Neural cell (in vitro differentiated cells): ENCODE results near the gene TICAM1.

Experiments
- CTCF ChIP-seq: fragments of 450-650 bp; IDR thresholded peaks from 2 replicates; pipeline ENCODE4 v1.5.1; 2014; ENCODE audit warnings: antibody characterized with exemption, mild to moderate bottlenecking, moderate library complexity; ENCODE audit not compliant: poor library complexity, severe bottlenecking
- EZH2 ChIP-seq: fragments of 200-600, 300-800 bp; shearing (Covaris generic), sonication (generic); IDR thresholded peaks from 2 replicates; pipeline ENCODE4 v1.6.1; 2014; ENCODE audit warnings: antibody characterized with exemption, low read length, borderline replicate concordance, mild to moderate bottlenecking; ENCODE audit not compliant: insufficient read depth, poor library complexity, severe bottlenecking
- MXI1 ChIP-seq: fragments of 450-650 bp; conservative IDR thresholded peaks from 2 replicates; pipeline ENCODE4 v1.6.1; 2014; ENCODE audit warnings: antibody characterized with exemption, mild to moderate bottlenecking; ENCODE audit not compliant: poor library complexity, severe bottlenecking
- POLR2AphosphoS5 ChIP-seq: IDR thresholded peaks from 2 replicates; pipeline ENCODE4 v1.6.1; 2012
- TAF1 ChIP-seq: IDR thresholded peaks from 2 replicates; pipeline ENCODE4 v1.6.1; 2012; ENCODE audit warnings: low read depth

GRCh38 chr19:4795400-4795799, 36.1 kb downstream of the TICAM1 start:
- TF ChIP-seq CTCF, result no peak
- TF ChIP-seq POLR2AphosphoS5, result no peak
- TF ChIP-seq MXI1, result no peak
- TF ChIP-seq TAF1, result no peak
- no peak for TF ChIP-seq EZH2
